IPS DF 6.9 (cell line): ENCODE measurements around the gene LMO7.
"Not testable (repeated sequence)": the region's sequence is repeated elsewhere in the genome, so short reads cannot be mapped to it uniquely, and the experiment has no call there.

Source experiments
- DNase-seq: peaks from one replicate; pipeline ENCODE4 v3.0.0-alpha.2; 2013; ENCODE audit warnings: low read depth, low spot score
- H3K27ac ChIP-seq: one replicate; pipeline ENCODE4 v1.5.1; 2013; ENCODE audit warnings: low read length, control low read depth
- H3K27me3 ChIP-seq: 2 replicates; pipeline ENCODE4 v1.6.1; 2013; ENCODE audit warnings: mild to moderate bottlenecking, low read length; ENCODE audit not compliant: control insufficient read depth, insufficient read depth
- H3K36me3 ChIP-seq: 2 replicates; pipeline ENCODE4 v1.6.1; 2013; ENCODE audit warnings: low read length; ENCODE audit not compliant: control insufficient read depth, insufficient read depth
- H3K4me1 ChIP-seq: 2 replicates; pipeline ENCODE4 v1.6.1; 2013; ENCODE audit warnings: low read length; ENCODE audit not compliant: control insufficient read depth, insufficient read depth
- H3K4me3 ChIP-seq: 2 replicates; pipeline ENCODE4 v1.5.1; 2013; ENCODE audit warnings: mild to moderate bottlenecking, low read length
- H3K9me3 ChIP-seq: 2 replicates; pipeline ENCODE4 v1.6.1; 2013; ENCODE audit warnings: low read length, inconsistent platforms; ENCODE audit not compliant: control insufficient read depth, insufficient read depth
- WGBS: extraction: QIAGEN DNeasy Blood & Tissue Kit; methylation state at CpG from one replicate; pipeline ENCODE4 v1.1.7; 2013; ENCODE audit warnings: mixed read lengths, missing lambda C conversion rate; ENCODE audit not compliant: insufficient read length, insufficient coverage; 5-methylcytosine and 5-hydroxymethylcytosine counted together

LMO7 gene

DNA sequence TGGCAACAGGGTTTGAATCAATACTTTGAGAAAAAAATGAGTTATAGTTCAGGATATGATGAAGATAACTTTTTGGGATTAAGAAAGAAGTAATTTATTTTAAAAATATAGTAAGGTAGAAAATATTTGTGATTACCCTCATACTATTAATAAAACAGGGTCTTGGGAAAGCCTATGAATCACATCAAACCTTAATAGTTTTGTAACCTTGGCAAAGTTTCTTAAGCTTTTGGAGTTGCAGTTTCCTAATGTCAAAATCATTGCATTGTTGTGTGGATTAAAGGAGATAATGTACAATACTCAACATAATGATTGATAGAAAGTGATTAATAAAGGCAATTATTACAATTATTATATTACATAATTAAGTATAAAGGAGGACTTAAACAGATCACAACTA lies 149.0 kb downstream of the LMO7 start:
- Histone ChIP-seq H3K4me1 (no peaks in the 10 kb centered on the region), H3K27me3 (no peaks in the 10 kb centered on the region), H3K9me3 (no peaks in the 10 kb centered on the region), H3K27ac (no peak overlapping the region), H3K4me3 (no peak overlapping the region), H3K36me3 (no peaks in the 10 kb centered on the region)
- no peak for DNase-seq

DNA sequence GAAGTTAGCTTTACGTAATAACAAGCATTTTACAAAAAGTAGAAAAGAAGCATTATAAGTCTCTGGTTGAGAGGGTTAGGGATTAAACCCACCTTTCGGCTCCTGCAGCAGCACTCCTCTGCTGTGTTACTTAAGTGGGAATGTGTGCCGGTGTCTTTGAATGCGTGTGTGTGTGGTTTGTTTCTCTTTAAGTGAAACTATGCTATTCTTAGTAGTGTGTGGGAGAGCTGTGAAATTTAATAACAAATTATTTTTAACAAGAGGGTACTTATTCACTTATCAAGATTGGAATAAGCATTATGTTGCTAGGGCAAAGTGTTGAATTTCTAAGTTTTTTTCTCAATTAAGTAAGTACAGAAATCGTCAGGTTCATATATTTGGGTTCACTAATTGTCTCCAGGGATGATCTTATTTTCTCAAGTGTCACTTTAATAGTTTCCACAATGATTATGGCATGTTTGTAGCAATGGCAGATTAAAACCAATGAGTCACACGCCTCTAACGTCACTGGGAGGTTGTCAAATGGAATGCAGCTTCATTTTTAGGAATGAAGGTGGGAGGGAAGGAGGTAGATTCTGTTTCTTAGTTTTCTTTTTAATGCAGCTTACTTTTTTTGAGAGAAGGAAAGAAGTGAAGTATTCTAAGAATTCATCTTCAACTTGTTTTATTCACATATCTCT lies 151.3 kb downstream of the LMO7 start:
- Histone ChIP-seq H3K27ac (no peak overlapping the region), H3K36me3 (no peaks in the 10 kb centered on the region), H3K4me1 (no peaks in the 10 kb centered on the region), H3K4me3 (no peak overlapping the region), H3K27me3 (no peaks in the 10 kb centered on the region), H3K9me3 (no peaks in the 10 kb centered on the region)
- no peak for DNase-seq
- no CpG with 5 or more reads among the region's 7 CpGs for WGBS

DNA sequence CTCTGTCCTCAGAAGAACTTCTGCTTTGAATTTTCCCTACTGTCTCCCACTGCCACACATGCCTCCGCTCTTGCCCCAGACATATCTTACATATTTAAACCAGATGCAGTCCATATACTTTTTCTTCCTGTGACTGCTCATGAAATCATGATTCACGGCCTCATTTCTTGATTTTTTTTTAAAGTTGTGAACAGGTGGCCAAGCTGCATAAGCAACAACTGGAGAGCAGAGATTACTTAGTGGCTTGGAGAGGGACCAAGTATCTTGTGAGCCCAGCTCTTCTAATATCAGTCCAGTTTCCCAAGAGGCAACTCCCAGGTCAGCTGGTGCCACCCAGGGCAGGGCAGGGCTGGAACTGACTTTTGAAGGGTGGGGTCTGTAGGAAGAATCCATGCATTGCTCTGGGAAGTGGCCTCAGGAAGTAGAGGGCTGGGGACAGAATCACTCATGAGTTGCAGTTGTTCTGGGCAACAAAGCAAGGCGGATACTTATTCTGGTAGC lies 152.4 kb downstream of the LMO7 start:
- no CpG with 5 or more reads among the region's 3 CpGs for WGBS
- no peak for DNase-seq
- Histone ChIP-seq H3K4me1 (no peaks in the 10 kb centered on the region), H3K36me3 (no peaks in the 10 kb centered on the region), H3K4me3 (no peak overlapping the region), H3K9me3 (no peaks in the 10 kb centered on the region), H3K27ac (no peak overlapping the region), H3K27me3 (no peaks in the 10 kb centered on the region)

DNA sequence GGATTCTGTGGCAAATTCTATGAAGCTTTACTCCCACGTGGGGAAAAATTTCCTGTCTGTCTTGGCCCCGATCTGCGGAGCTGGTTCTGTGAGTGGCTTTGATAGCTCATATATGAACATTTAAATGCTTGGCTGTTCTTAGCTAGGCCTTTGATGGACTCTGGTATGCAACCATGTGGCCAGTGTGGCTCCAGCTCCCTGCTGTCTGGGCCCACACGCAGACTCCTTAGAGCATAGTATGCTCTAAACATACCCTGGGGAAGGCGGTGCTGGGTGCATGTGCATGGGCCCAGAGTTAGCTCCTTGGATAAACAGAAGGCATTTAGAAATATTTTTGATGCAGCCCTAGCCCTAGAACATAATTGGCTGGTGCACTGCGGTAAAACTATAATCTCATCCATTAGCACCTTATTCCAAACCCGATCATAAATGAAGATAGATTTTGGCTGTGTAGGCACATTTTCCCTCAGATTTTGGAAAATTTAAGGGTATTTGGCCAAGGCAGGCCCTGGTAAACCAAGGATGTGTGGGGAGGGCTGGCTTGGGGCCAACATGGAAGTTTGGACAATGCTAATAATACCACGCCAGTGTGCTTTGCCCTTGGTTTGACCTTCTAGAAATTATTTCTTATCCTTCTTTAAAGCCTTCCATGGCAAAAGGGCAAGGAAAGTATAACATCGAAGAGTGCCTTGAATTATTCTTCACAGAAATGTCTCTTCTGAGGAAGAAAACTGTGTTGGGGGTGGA lies 153.5 kb downstream of the LMO7 start:
- H3K27me3 ChIP-seq: no peaks in the 10 kb centered on the region
- WGBS: no CpG with 5 or more reads among the region's 9 CpGs
- DNase-seq: no peak
- H3K27ac ChIP-seq: no peak overlapping the region
- no peaks in the 10 kb centered on the region for H3K4me1 ChIP-seq
- H3K36me3 ChIP-seq: no peaks in the 10 kb centered on the region
- H3K4me3 ChIP-seq: no peak overlapping the region
- no peaks in the 10 kb centered on the region for H3K9me3 ChIP-seq

DNA sequence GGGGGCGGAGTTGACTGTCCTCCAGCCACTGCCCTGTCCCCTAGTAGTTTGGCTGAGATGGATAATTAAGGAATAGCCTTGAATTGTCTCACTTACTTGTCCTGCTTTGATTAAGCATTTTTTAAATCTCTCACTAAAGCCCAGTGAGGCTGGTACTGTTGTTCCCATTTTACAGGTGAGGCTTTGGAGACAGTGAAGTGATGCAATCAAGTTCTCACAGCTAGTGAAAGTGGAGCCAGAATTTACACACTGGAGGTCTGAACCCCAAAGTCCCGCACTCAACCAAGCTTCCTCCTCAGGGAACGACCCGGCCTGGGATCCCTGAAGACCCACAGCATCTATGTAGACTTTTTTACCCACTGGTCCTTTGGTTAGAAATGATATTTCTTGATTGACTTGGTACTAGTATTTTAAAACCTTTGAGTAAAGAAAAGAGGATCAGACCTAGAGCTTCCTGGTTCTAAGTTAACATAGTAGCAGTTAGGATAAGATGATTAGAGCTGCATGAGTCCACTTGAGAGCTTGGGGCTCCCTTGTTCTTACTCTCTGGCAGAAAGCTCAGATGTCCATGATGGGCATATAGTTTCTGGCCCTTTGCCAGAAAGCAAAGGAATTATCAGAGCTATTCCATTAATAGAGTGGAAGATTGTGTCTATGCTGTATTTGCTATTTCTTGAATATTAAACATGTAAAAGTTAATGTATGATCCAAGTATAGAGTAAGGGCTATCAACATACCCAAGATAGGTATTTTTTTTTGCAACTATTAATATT lies 154.3 kb downstream of the LMO7 start:
- H3K36me3 ChIP-seq: no peaks in the 10 kb centered on the region
- DNase-seq: no peak
- no CpG with 5 or more reads among the region's 4 CpGs for WGBS
- no peaks in the 10 kb centered on the region for H3K4me1 ChIP-seq
- H3K27ac ChIP-seq: no peak overlapping the region
- H3K27me3 ChIP-seq: no peaks in the 10 kb centered on the region
- H3K9me3 ChIP-seq: no peaks in the 10 kb centered on the region
- H3K4me3 ChIP-seq: no peak overlapping the region

DNA sequence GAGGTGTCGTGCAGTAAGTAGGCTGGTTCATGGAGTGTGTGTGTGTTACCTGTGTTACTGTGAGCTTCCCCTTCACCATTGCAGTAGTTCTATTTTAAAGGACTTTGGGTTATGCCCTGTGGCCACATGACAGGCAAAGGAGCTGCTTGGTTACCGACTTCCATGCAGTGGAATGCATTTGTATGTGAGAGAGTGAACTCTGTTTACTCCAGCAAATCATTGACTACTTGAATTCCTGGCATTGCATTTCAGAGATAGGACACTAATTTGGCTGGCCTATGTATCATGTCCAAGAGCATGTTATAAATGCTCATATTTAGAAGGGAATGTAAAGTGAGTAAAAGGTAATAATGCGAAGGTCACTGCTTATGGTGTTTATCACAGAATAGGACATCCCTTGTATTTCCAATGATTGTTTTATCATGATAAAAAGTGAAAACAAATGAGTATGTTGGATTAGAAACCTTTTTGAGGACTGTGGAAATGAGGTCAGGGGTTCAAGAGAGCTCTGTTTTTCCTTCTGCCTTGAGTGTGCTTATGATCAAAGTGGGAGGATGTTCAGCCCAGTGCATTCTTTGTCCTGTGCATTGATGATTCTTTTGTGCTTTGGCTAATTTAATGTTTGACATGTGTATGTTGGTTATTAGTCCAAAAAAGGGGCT lies 156.5 kb downstream of the LMO7 start:
- Histone ChIP-seq H3K27me3 (no peaks in the 10 kb centered on the region), H3K36me3 (no peaks in the 10 kb centered on the region), H3K27ac (no peak overlapping the region), H3K4me1 (no peaks in the 10 kb centered on the region), H3K9me3 (no peaks in the 10 kb centered on the region), H3K4me3 (no peak overlapping the region)
- WGBS: no CpG with 5 or more reads among the region's 3 CpGs
- DNase-seq: no peak

DNA sequence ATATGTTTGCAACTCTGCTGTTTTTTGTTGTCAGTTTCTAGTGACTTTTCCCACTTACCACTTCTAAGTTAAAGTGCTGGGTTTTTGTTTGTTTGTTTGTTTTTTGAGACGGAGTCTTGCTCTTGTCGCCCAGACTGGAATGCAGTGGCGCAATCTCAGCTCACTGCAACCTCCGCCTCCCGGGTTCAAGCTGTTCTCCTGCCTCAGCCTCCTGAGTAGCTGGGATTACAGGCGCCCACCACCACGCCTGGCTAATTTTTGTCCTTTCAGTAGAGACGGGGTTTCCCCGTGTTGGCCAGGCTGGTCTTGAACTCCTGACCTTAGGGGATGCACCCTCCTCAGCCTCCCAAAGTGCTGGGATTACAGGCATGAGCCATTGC lies 157.0 kb downstream of the LMO7 start:
- not testable (repeated sequence) for DNase-seq, H3K4me1 ChIP-seq, H3K27me3 ChIP-seq, H3K4me3 ChIP-seq, H3K36me3 ChIP-seq, H3K9me3 ChIP-seq, H3K27ac ChIP-seq
- WGBS: no CpG with 5 or more reads among the region's 9 CpGs

DNA sequence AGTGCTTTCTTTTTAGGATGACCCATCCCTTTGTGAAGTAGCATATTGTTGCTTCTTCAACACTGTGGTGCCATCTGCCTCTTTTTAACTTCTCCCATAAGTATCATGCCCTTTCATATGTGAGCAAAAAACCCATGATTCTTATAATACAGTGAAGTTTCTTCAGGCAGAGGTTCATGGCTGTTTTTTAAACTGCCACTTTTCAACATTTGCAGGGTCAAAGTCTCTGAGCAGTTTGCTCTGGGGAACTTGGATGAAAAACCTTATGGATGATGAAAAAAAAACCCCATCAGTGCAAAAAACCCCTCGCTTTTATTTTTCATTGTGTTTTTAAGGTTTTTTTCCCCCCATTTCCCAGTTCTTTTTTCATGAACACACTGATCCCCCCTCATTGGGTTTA lies 158.5 kb downstream of the LMO7 start:
- Histone ChIP-seq H3K27ac (no peak overlapping the region), H3K4me1 (no peaks in the 10 kb centered on the region), H3K9me3 (no peaks in the 10 kb centered on the region), H3K36me3 (no peaks in the 10 kb centered on the region), H3K4me3 (no peak overlapping the region), H3K27me3 (no peaks in the 10 kb centered on the region)
- no CpG with 5 or more reads among the region's 1 CpG for WGBS
- no peak for DNase-seq

DNA sequence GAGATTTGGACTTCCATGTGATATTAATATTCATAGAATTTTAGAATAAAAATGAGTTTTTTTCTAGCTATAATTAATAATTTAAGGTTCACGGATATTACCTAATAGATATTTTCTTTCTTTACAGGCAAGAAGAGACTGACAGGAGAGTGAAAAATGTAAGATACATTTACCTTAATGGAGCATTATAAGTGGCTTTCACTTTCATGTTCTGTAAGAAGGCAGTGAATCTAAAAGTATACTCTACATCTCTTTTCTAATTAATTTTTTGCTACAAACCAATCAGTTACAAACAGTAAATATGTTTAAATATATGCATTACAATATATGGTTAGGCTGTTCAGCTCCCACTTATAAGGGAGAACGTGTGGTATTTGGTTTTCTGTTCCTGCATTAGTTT lies 159.1 kb downstream of the LMO7 start:
- no peak for DNase-seq
- WGBS: no CpG with 5 or more reads among the region's 2 CpGs
- Histone ChIP-seq H3K4me3 (no peak overlapping the region), H3K27me3 (no peaks in the 10 kb centered on the region), H3K36me3 (no peaks in the 10 kb centered on the region), H3K27ac (no peak overlapping the region), H3K4me1 (no peaks in the 10 kb centered on the region), H3K9me3 (no peaks in the 10 kb centered on the region)

DNA sequence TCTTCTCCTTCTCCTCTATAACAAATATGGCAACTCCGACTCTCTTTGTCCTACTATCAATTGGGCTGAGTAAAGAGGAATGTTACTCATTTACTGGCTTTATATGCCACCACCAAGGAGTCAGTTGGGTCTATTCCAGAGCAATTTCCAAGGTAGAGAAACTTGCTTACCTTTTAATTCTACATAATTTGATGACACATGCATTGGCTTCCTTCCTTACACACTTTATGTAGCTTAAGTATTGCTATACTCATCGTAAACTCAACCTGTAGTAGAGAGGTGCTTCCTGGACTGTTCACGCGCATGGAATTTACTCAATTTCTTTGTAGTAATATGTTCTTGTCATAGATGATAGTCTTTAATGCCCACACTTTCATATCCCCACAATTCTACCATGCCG lies 160.7 kb downstream of the LMO7 start:
- Histone ChIP-seq H3K4me1 (no peaks in the 10 kb centered on the region), H3K9me3 (no peaks in the 10 kb centered on the region), H3K36me3 (no peaks in the 10 kb centered on the region), H3K27me3 (no peaks in the 10 kb centered on the region), H3K4me3 (no peak overlapping the region), H3K27ac (no peak overlapping the region)
- DNase-seq: no peak
- WGBS: no CpG with 5 or more reads among the region's 5 CpGs
